Fibroblast of skin of left quadriceps (primary cell): ENCODE data around the gene TMEM123.

ENCODE experiments used
- DNase-seq, 2 experiments: peaks; one replicate each; pipeline ENCODE4 v3.0.0-alpha.2; 2013; ENCODE audit warnings: low read depth in 2 of 2

TMEM123 gene

GRCh38 chr11:102452461-102453301 lies at the start of gene TMEM123:
TSS of gene TMEM123 (minus strand) at chr11:102452765. CDS start at chr11:102452623, 142 bp downstream.
- DNase-seq, result peak; percentile 36 to 42

DNA sequence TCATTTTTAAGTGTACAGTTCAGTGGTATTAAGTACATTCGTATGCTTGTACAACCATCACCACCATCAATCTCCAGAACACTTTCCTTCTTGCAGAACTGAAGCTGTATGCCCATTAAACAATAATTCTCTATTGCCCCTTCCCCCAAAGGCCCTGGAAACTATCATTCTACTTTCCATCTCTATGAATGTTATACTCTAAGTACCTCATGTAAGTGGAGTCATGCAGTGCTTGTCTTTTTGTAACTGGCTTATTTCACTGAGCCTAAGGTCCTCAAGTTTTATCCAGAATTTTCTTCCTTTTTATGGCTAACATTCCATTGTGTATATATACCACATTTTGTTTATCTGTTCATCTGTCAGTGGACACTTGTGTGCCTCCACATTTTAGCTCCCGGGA lies 48.3 kb upstream of the TMEM123 start:
- no peak for DNase-seq

- DNase-seq, result no peak
These were observed 47.4 kb upstream of the TMEM123 start for GRCh38 chr11:102499931-102500330.

- no peak for DNase-seq
These were observed 46.6 kb upstream of the TMEM123 start for GRCh38 chr11:102499151-102499550.

DNA sequence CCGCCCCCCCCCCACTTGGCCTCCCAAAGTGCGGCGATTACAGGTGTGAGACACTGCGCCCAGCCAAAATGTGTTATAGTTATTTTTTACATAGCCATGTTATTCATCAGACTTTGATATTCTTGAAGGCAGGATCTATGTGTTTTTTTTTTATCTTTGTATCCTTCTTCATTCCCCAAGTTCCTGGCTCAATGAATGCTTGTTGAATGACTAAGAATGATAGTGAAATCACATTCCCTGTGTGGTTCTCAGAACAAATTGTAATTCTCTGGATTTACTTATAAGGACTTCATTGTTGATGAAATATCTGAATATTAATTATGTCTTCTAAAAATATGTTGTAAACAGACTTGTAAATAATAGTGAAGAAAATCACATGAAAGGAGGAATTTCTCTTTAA lies 44.5 kb upstream of the TMEM123 start:
- DNase-seq, result peak; percentile 32 to 42

DNA sequence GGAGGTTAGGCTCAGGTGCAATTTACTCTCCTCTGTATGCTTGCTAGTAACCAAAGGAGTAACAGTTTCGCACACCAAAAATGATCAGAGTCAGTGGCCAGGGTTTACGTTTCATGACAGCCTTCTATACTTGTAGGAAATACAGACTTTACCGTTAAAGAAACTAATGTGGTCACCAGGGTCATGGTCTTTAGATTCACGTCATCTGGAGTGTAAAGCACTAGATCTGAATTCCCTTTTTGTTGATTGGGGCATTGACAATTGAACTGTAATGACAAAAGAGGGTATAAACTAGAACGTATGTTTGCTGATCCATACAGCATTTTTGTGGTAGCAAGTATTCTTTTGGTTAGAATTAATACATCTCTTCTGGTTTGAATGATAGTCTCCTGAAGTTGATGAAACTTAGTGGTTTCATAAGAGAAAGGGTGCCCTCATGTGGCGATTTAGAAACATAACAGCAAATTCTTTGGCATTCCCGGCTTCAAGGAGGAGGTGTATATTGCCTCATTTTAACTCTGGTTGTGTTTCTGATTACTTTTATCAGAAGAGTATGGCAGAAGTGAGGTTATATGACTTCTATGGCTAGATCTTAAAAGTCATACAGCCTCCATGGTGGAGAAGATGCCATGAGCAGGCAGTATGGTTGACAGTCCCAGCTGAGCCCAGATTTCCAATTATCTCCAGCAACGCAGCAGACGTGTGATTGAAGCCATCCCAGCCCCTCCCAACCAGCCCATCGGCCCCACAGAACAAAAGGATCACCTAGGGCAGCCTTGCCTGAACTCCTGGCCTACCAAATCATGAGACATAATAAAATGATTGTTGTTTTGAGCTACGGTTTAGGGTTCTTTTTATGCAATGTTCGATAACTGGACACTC lies 42.8 kb upstream of the TMEM123 start:
- peak; percentile 85 for DNase-seq

- no peak for DNase-seq
These were observed 41.7 kb upstream of the TMEM123 start for GRCh38 chr11:102494216-102494615.

DNA sequence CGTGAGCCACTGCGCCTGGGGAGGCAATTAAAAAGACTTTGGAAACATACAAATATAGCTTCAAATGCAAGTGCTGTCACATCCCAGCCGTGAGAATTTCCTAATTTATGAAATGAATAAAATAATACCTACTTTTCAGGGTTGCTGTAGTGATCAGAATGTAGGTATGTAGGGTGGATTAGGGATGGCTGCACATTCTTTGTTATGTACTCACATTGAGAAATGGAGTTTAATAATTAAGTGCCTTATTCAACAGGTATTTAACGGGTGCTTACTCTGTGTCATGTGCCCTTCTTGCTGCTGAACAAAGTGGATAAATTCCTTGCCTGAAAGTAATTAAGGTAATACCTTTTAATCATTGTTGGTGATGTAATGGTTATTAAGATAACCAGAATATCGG lies 41.0 kb upstream of the TMEM123 start:
- DNase-seq, result no peak

DNA sequence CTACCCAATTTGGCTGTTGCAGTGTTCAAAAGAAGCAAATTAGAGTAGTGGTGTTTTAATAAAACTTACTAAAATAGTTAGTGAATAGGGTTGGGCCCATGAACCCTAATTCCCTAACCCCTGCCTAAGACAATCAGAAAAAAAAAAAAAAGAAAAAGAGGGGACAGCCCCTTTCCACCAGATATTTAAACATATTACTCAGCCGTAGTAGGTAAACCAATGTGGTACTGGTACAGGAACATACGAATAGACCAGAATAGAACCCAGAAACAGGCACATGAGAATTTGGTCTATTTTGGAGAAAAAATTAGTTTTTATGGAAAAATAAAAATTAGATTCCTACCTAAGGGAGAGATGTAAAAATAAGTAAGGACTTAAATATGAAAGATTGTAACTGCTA lies 39.4 kb upstream of the TMEM123 start:
- no peak for DNase-seq

DNA sequence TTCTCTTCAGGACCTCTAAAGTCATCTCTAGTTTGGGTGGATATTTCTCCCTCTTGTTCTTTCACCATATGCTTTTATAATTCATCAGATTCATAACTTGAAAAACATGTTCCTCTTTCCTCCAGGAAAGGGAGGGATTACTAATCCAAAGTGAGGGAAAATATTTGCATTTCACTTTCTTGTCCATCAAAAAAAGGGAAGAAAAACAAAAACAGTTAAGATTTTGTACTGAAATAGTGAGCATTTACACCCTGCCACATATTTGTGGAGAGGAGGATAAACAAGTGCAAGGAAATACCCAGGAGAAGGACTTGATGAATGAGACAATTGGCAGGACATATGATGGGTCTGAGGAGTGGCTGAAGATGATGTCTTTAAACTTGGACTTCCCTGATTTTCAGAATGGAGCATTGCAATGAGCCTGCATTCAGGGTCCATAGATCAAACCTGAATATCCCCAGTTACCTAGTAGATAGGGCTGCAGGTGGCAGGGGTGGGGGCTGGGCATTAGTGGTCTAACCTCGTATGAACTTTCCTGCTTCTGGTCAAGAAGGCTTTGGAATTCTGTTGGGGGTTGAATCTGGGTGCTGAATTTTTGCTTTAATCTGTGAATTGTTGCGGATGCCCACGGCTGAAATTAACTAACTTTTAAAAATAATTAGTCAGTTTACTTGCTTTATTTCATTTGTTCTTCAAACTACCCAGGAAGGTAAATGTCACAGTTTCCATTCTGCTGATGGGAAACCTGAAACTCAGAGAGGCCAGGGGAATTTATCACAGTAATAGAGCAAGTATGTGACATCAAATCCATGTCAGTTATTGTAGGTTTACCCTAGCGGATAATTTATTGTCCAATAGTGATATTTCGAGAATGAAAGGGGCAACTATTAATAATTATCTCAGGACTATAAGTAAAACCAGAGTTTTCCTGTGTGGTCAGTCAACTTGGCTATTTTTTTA lies 36.9 kb upstream of the TMEM123 start:
- no peak for DNase-seq

DNA sequence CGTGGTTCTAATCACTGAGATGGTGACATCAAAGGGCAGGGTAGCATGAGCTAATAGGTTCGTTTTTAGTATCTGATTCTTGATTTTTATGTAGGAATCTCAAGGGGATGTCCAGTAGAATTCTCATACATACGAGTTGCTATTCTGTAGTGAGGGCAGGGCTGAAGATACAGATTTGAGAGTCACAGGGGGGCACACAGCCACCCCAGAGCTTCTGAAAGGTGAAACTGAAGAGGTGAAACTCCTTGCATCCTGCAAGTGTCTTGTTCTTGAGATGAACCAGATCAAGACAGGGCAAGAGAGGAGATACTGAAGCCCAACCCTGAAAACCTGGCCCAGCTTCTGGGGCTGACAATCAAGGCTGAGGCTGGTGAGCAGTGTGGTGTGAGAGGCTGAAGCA lies 35.6 kb upstream of the TMEM123 start:
- no peak for DNase-seq

DNA sequence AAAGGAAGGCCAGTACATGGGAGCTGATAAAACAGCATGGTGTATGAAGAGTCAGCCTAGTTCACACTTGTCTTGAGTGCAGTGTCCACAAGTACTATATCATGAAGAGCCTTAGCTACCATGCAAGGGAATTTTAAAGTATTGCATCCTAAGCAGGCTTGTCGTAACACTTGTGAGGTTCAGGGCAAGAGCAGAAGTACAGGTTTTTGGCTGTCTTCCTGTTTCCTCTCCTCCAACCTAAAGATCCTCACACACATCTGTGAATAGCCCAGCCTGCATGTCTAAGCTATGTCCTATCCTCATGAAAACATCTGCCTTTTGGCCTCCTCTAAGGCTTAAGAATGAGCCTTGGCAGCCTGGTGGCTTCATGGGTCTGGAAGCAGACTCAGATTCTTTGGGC lies 34.6 kb upstream of the TMEM123 start:
- DNase-seq, result no peak

DNA sequence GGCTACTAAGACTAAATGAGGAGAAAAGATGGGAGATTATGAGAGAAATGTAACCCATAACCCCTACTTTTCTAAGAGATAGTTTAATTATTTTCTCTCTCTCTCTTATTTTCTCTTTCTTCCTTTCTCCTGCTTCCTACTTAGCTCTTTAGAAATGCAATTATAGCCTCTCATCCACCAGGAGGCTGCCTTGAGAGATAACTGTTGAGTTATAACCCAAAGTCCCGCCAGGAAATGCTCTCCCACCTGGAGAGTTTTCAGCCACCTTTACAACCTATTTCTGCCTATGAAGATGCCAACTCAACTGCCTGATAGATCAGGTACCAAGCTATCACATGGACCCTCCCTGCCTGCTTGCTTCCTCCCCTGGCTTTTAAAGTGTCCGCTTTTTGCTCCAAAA lies 34.0 kb upstream of the TMEM123 start:
- DNase-seq, result no peak

DNA sequence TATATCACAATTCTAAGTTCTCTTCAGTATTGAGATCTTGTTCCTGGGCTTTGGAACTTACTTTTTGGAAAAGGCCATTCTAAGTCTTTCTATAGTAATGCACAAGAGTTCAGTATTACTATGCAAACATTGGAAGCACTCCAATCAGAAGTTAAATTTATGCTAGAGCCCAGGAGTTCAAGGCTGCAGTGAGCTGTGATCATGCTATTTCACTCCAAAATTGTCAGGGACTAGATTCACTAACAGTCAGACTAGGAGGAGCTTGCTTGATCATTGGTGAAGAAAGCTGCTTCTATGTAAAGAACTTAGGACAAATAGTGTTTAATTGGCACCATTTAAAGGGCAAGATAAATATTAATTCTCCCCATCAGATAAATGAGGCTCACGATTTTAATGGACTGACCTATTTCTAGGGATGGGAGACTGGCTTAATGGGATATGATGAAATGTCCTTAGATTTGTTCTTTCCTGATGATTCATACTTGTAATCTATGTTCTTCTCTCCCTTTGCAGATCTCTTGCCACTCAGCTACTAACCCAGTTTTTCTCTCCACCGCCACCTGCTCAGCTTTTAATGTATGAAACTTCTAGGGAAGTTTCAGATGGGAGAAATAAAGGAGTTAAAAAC lies 32.6 kb upstream of the TMEM123 start:
- no peak for DNase-seq

- no peak for DNase-seq
These were observed 29.9 kb upstream of the TMEM123 start for GRCh38 chr11:102482433-102482832.

GRCh38 chr11:102479733-102480132 lies 27.2 kb upstream of the TMEM123 start:
- no peak for DNase-seq

- DNase-seq, result no peak
These were observed 26.2 kb upstream of the TMEM123 start for GRCh38 chr11:102478673-102479299.

GRCh38 chr11:102476812-102477211 lies 24.2 kb upstream of the TMEM123 start:
- no peak for DNase-seq

DNA sequence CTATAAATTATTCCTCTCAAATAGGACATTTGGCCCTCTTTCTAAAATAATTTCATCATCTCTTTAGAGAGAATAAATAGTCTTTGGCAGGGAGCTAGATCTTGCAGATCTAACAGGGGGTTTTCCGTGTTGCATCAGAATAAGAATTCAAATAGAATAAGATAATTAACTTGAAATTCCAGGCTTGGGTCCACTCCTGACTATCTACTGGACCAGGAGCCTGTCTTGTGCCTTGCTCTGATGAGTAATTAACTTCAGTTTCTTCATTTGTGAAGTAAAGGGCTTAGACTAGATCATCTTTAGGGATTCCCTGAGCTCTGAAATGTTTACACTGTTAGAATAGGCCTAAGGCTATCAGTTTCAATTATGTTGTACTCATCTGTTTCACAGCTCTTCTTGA lies 23.5 kb upstream of the TMEM123 start:
- DNase-seq, result no peak

DNA sequence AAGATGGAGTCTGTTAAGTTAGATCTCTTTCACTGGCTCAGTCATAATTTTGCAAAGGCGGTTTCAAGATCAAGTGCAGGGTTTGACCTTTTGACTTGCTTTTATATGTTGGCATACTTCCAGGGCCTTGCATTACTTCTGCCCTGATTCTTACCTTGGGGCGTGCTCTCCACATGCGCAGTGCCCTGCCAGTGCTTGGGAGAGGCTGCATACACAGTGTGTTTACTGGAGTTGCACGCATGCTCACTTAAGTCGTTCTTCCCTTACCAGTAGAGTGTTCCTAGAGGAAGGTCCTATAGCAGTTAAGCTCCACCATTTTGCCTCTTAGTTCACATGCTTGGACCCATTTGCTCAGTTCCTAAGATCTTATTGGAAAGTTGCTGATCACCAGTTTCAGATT lies 21.0 kb upstream of the TMEM123 start:
- DNase-seq, result no peak

DNA sequence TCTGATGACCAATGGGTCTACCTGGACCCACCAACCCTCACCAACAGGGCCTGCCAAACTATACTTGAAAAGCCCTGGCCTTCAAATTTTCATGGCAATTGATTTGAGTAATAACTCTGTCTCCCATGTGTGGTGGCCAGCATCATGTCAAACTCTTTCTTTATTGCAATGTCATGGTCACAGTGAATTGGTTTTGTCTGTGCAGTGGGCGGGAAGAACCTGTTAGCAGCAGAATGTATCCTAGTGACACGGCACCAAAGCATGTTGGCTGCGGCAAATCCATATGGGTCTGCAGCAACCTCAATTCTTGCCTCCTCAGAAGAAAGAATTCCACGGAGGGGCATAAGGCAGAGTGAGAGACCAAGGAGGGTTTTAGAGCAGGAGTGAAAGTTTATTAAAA lies 19.6 kb upstream of the TMEM123 start:
- DNase-seq, result no peak
